HepG2 (cell line): ENCODE results near the gene SPATA33. TPM values are rescaled to one million over a fixed set of nuclear protein-coding genes. Genes with fewer than 3 reads are reported as not detected.

ENCODE experiments used
- ARNT2 ChIP-seq: sonication (generic); formaldehyde crosslinking; IDR thresholded peaks from 2 replicates; pipeline ENCODE4 v1.8.0; 2022; ENCODE audit warnings: mild to moderate bottlenecking, low read depth, missing genetic modification reagents, moderate library complexity
- ATF6 ChIP-seq: sonication (generic); formaldehyde crosslinking; conservative IDR thresholded peaks from 2 replicates; pipeline ENCODE4 v1.4.0; 2020; ENCODE audit warnings: missing genetic modification reagents
- CREBL2 ChIP-seq: sonication (generic); formaldehyde crosslinking; IDR thresholded peaks from 2 replicates; pipeline ENCODE4 v1.8.1; 2023; ENCODE audit warnings: missing genetic modification reagents, mild to moderate bottlenecking, borderline replicate concordance
- IRF2 ChIP-seq: IDR thresholded peaks from 2 replicates; pipeline ENCODE4 v1.6.1; 2018; ENCODE audit warnings: missing genetic modification reagents, missing compliant biosample characterization
- IRF9 ChIP-seq: sonication (generic); formaldehyde crosslinking; IDR thresholded peaks from 2 replicates; pipeline ENCODE4 v1.8.0; 2022; ENCODE audit warnings: missing genetic modification reagents, mild to moderate bottlenecking, borderline replicate concordance
- MTF1 ChIP-seq: sonication (generic); formaldehyde crosslinking; IDR thresholded peaks from 2 replicates; pipeline ENCODE4 v1.5.0; 2020; ENCODE audit warnings: missing genetic modification reagents
- PBX3 ChIP-seq: sonication (generic); formaldehyde crosslinking; IDR thresholded peaks from 2 replicates; pipeline ENCODE4 v1.8.1; 2023; ENCODE audit warnings: missing genetic modification reagents, inconsistent platforms, borderline replicate concordance
- POLR2AphosphoS2 ChIP-seq: IDR thresholded peaks from 2 replicates; pipeline ENCODE4 v1.6.1; 2011; ENCODE audit warnings: low read depth, low read length, improper control_type of control experiment
- SAFB2 ChIP-seq: sonication (generic); formaldehyde crosslinking; IDR thresholded peaks from 2 replicates; pipeline ENCODE4 v1.5.1; 2020; ENCODE audit warnings: missing genetic modification reagents, low read depth, mild to moderate bottlenecking, borderline replicate concordance
- SALL2 ChIP-seq: sonication (generic); formaldehyde crosslinking; IDR thresholded peaks from 2 replicates; pipeline ENCODE4 v1.8.1; 2023; ENCODE audit warnings: mild to moderate bottlenecking, missing genetic modification reagents, inconsistent platforms
- WIZ ChIP-seq: sonication (generic); formaldehyde crosslinking; IDR thresholded peaks from 2 replicates; pipeline ENCODE4 v1.5.1; 2020; ENCODE audit warnings: mild to moderate bottlenecking, missing genetic modification reagents
- ZFYVE20 ChIP-seq: sonication (generic); formaldehyde crosslinking; IDR thresholded peaks from 2 replicates; pipeline ENCODE4 v1.8.0; 2023; ENCODE audit warnings: low read depth, mild to moderate bottlenecking, moderate library complexity, missing genetic modification reagents, borderline replicate concordance
- ZNF260 ChIP-seq: sonication (generic); formaldehyde crosslinking; IDR thresholded peaks from 2 replicates; pipeline ENCODE4 v1.4.0; 2020; ENCODE audit warnings: missing genetic modification reagents, low read depth, mild to moderate bottlenecking, borderline replicate concordance
- ZNF274 ChIP-seq: sonication (generic); formaldehyde crosslinking; IDR thresholded peaks from 2 replicates; pipeline ENCODE4 v1.5.1; 2020; ENCODE audit warnings: mild to moderate bottlenecking, missing genetic modification reagents
- ZNF44 ChIP-seq: sonication (generic); formaldehyde crosslinking; IDR thresholded peaks from 2 replicates; pipeline ENCODE4 v1.5.1; 2020; ENCODE audit warnings: mild to moderate bottlenecking, missing genetic modification reagents
- ZNF468 ChIP-seq: sonication (generic); formaldehyde crosslinking; IDR thresholded peaks from 2 replicates; pipeline ENCODE4 v1.8.0; 2022; ENCODE audit warnings: mild to moderate bottlenecking, moderate library complexity, missing genetic modification reagents
- ZNF841 ChIP-seq: sonication (generic); formaldehyde crosslinking; IDR thresholded peaks from 2 replicates; pipeline ENCODE4 v1.8.1; 2023; ENCODE audit warnings: missing genetic modification reagents, borderline replicate concordance
- ZNF850 ChIP-seq: sonication (generic); formaldehyde crosslinking; conservative IDR thresholded peaks from 2 replicates; pipeline ENCODE4 v1.9.0; 2021; ENCODE audit warnings: mild to moderate bottlenecking, missing genetic modification reagents
- polyA plus RNA-seq, 8 experiments: library from polyadenylated mRNA; depleted of rRNA in 3 of 8; stranded (reverse) in 7 of 8; unstranded in 1 of 8; fragments of >200 nt; fragmentation: Illumina TruSeq in 4 of 8; extraction: Trizol in 4 of 8; gene quantifications; 2 replicates each; pipeline versions ENCODE4 v1.2.1 to v1.2.3, GENCODE V29; 2011 to 2016; ENCODE audit warnings: low read depth in 4 of 8, missing spikeins in 1 of 8, mixed read lengths in 1 of 8; ENCODE audit not compliant: insufficient read depth in 1 of 8
- total RNA-seq, 5 experiments: library from RNA; depleted of rRNA; stranded (reverse); fragments of >200 nt; fragmentation: Illumina TruSeq; extraction: Trizol; gene quantifications; 2 replicates each; pipeline ENCODE4 v1.2.3, GENCODE V29; 2016; ENCODE audit warnings: low read depth in 1 of 5
- TF ChIP-seq, protein P1 (sequence below): sonication (generic); formaldehyde crosslinking; IDR thresholded peaks from 2 replicates; pipeline ENCODE4 v1.8.0; 2022; ENCODE audit warnings: mild to moderate bottlenecking, missing genetic modification reagents; ENCODE audit not compliant: insufficient replicate concordance
- TF ChIP-seq, protein P2 (sequence below): sonication (generic); formaldehyde crosslinking; IDR thresholded peaks from 2 replicates; pipeline ENCODE4 v1.4.0; 2020; ENCODE audit warnings: mild to moderate bottlenecking, missing genetic modification reagents
- TF ChIP-seq, protein P3 (sequence below): sonication (generic); formaldehyde crosslinking; IDR thresholded peaks from 2 replicates; pipeline ENCODE4 v1.5.0; 2020; ENCODE audit warnings: missing genetic modification reagents

Gene SPATA33
- total and polyA plus RNA-seq, 2 of the 13 experiments (the other 11 are each of a cell fraction or from before 2014, with no cell fraction given), result 5.7 to 11.0 TPM

DNA sequence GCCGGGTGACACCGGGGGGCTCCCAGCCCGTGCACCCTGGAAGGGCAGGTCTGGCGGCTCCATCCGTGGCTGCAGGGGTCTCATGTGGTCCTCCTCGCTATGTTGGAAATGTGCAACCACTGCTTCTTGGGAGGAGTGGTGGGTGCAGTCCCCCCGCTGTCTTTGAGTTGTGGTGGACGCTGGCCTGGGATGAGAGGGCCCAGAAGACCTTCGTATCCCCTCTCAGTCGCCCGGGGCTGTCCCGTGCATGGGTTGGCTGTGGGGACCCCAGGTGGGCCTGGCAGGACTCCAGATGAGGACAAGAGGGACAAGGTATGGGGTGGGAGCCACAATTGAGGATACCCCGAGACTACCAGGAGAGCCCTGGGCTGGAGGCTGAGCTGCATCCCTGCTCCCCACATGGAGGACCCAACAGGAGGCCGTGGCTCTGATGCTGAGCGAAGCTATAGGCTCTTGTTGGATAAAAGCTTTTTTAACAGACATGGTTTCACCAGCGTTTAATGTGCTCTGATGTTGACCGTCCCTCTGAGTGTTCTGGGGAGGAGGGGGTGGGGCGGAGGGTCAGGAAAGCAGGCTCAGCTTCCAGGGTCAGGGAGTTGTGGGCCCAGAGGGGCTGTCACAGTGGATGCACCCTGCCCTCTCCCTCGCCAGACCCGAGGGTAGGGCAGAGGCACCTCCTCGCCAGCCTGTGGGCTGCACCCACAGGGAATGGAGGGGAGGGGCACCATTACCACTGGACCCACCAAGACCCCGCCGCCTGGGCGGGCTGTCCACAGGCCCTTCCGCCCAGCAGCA, 38.4 kb downstream of the SPATA33 start (continued):
- TF ChIP-seq ZNF44 (CRISPR knock-in tag) (0 out of 2 replicates have a peak, but pooled peaks have one; percentile 36), IRF9 (CRISPR knock-in tag) (peak; percentile 13; the same call in 1 of the 2 replicates), IRF2 (no peak), ATF6 (CRISPR knock-in tag) (no peak), ZNF841 (CRISPR knock-in tag) (no peak), ARNT2 (CRISPR knock-in tag) (0 out of 2 replicates have a peak, but pooled peaks have one; percentile 8), ZNF850 (CRISPR knock-in tag) (no peak), SAFB2 (CRISPR knock-in tag) (0 out of 2 replicates have a peak, but pooled peaks have one; percentile 2), CREBL2 (0 out of 2 replicates have a peak, but pooled peaks have one; percentile 65), SALL2 (0 out of 2 replicates have a peak, but pooled peaks have one; percentile 5), ZNF468 (CRISPR knock-in tag) (no peak), ZNF274 (no peak), WIZ (CRISPR knock-in tag) (no peak), POLR2AphosphoS2 (0 out of 2 replicates have a peak, but pooled peaks have one; percentile 45), MTF1 (CRISPR knock-in tag) (no peak), ZNF260 (CRISPR knock-in tag) (no peak), ZFYVE20 (CRISPR knock-in tag) (no peak), PBX3 (no peak)
- TF ChIP-seq, protein P1, sequence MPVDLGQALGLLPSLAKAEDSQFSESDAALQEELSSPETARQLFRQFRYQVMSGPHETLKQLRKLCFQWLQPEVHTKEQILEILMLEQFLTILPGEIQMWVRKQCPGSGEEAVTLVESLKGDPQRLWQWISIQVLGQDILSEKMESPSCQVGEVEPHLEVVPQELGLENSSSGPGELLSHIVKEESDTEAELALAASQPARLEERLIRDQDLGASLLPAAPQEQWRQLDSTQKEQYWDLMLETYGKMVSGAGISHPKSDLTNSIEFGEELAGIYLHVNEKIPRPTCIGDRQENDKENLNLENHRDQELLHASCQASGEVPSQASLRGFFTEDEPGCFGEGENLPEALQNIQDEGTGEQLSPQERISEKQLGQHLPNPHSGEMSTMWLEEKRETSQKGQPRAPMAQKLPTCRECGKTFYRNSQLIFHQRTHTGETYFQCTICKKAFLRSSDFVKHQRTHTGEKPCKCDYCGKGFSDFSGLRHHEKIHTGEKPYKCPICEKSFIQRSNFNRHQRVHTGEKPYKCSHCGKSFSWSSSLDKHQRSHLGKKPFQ (CRISPR knock-in tag), result no peak
- TF ChIP-seq, protein P2, sequence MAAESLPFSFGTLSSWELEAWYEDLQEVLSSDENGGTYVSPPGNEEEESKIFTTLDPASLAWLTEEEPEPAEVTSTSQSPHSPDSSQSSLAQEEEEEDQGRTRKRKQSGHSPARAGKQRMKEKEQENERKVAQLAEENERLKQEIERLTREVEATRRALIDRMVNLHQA (CRISPR knock-in tag), result no peak
- TF ChIP-seq, protein P3, sequence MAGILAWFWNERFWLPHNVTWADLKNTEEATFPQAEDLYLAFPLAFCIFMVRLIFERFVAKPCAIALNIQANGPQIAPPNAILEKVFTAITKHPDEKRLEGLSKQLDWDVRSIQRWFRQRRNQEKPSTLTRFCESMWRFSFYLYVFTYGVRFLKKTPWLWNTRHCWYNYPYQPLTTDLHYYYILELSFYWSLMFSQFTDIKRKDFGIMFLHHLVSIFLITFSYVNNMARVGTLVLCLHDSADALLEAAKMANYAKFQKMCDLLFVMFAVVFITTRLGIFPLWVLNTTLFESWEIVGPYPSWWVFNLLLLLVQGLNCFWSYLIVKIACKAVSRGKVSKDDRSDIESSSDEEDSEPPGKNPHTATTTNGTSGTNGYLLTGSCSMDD, result no peak
